Spleen (tissue), 11 donors: ENCODE measurements around the gene USP49. TPM values are rescaled to one million over a fixed set of nuclear protein-coding genes. Genes with fewer than 3 reads are reported as not detected.

Experiments
- DNase-seq: peaks from one replicate; pipeline ENCODE4 v3.0.0-alpha.2; 2020
- H3K27ac ChIP-seq, 8 donors: fragments of 200-600 bp; sonication (generic) in 7 of 8; 1 replicate in 4 of 8; 2 replicates in 4 of 8; pipeline versions ENCODE4 v1.5.0 to v1.8.0; 2016 to 2021; ENCODE audit warnings: inconsistent platforms in 4 of 8, mild to moderate bottlenecking in 4 of 8, moderate library complexity in 1 of 8
- H3K27me3 ChIP-seq, 7 donors: fragments of 200-600 bp; sonication (generic) in 6 of 7; replicated peaks in 1 of 7; 1 replicate in 4 of 7; 2 replicates in 3 of 7; pipeline versions ENCODE4 v1.5.0 to v1.8.0; 2016 to 2021; ENCODE audit warnings: inconsistent platforms in 3 of 7, mild to moderate bottlenecking in 1 of 7
- H3K36me3 ChIP-seq, 6 donors: fragments of 200-600 bp; sonication (generic) in 5 of 6; 1 replicate in 4 of 6; 2 replicates in 2 of 6; pipeline versions ENCODE4 v1.5.0 to v1.8.0; 2016 to 2021; ENCODE audit warnings: inconsistent platforms in 2 of 6
- H3K4me1 ChIP-seq, 6 donors: fragments of 200-600 bp; sonication (generic) in 5 of 6; 1 replicate in 3 of 6; 2 replicates in 3 of 6; pipeline versions ENCODE4 v1.5.0 to v1.8.0; 2016 to 2021; ENCODE audit warnings: inconsistent platforms in 3 of 6
- H3K4me3 ChIP-seq, 8 donors: fragments of 200-600 bp; sonication (generic) in 7 of 8; 1 replicate in 4 of 8; 2 replicates in 4 of 8; pipeline versions ENCODE4 v1.5.0 to v1.8.0; 2016 to 2021; ENCODE audit warnings: inconsistent platforms in 4 of 8, mild to moderate bottlenecking in 4 of 8, moderate library complexity in 2 of 8
- H3K9me3 ChIP-seq, 8 donors: fragments of 200-600 bp; sonication (generic) in 7 of 8; 1 replicate in 4 of 8; 2 replicates in 4 of 8; pipeline versions ENCODE4 v1.5.0 to v1.8.0; 2016 to 2021; ENCODE audit warnings: inconsistent platforms in 4 of 8
- POLR2A ChIP-seq, 3 donors: fragments of 450-650 bp; IDR thresholded peaks; one replicate each; pipeline ENCODE4 v1.5.1; 2017; ENCODE audit warnings: antibody characterized with exemption in 3 of 3, mild to moderate bottlenecking in 1 of 3
- POLR2AphosphoS5 ChIP-seq, 3 donors: sonication (generic); formaldehyde crosslinking; IDR thresholded peaks; one replicate each; pipeline ENCODE4 v1.5.1; 2017; ENCODE audit warnings: antibody characterized with exemption in 3 of 3
- WGBS, 5 donors: extraction: QIAGEN DNeasy Blood & Tissue Kit in 3 of 5; methylation state at CpG; one replicate each; pipeline versions ENCODE4 v1.1.5 to v1.1.7; 2013 to 2018; 5-methylcytosine and 5-hydroxymethylcytosine counted together
- intact Hi-C: fragments of 100-400 bp; cut with DNase I; formaldehyde crosslinking; loops from one replicate; pipeline ENCODE4 v1.15.0; 2023; ENCODE audit warnings: low total_unique reads
- polyA plus RNA-seq, 3 donors: library from polyadenylated mRNA; stranded (reverse); fragments of 200-250 nt; gene quantifications; one replicate each; pipeline ENCODE4 v1.2.1, GENCODE V29; 2013
- small RNA-seq, 4 donors: library from RNA; depleted of rRNA; stranded (forward); fragments of <200 nt; gene quantifications; one replicate each; pipeline ENCODE3, GENCODE V24; 2016
- total RNA-seq, 7 donors: library from RNA; depleted of rRNA in 3 of 7; stranded (reverse); fragments of >200 nt in 3 of 7; fragmentation: NEBNext Ultra II Directional in 4 of 7; extraction: Animal tissue kit (Norgen Biotek cat#: 25700) in 4 of 7; gene quantifications; one replicate each; pipeline versions ENCODE4 v1.1.0 to v1.2.1, GENCODE V29; 2016 to 2021
- TF ChIP-seq, protein P1 (sequence below), 11 experiments: fragments of 200-600 bp in 7 of 11; fragments of 450-650 bp in 4 of 11; sonication (generic) in 4 of 11; IDR thresholded peaks in 8 of 11; conservative IDR thresholded peaks in 3 of 11; 1 replicate in 7 of 11; 2 replicates in 4 of 11; pipeline versions ENCODE4 v1.4.0 to v1.8.0; 2016 to 2021; ENCODE audit warnings: antibody characterized with exemption in 11 of 11, inconsistent platforms in 4 of 11, mild to moderate bottlenecking in 1 of 11
- donor health status: healthy with polysubstance abuse.
- donor health status: DM: no; HTN: no; CAD: no; lungs with moderate emphysema.
- donor health status: DM: no; HTN: no; CAD: no.
- donor health status: Bipolar disorder and iron deficiency.
- donor health status: healthy.
- donor health status: DM: no; HTN: no; CAD: no.
- donor health status: DM: yes; HTN: yes; CAD: no.

The USP49 gene
- total and polyA plus RNA-seq, 10 donors: 0.35 to 6.8 (median 4.2) TPM

DNA sequence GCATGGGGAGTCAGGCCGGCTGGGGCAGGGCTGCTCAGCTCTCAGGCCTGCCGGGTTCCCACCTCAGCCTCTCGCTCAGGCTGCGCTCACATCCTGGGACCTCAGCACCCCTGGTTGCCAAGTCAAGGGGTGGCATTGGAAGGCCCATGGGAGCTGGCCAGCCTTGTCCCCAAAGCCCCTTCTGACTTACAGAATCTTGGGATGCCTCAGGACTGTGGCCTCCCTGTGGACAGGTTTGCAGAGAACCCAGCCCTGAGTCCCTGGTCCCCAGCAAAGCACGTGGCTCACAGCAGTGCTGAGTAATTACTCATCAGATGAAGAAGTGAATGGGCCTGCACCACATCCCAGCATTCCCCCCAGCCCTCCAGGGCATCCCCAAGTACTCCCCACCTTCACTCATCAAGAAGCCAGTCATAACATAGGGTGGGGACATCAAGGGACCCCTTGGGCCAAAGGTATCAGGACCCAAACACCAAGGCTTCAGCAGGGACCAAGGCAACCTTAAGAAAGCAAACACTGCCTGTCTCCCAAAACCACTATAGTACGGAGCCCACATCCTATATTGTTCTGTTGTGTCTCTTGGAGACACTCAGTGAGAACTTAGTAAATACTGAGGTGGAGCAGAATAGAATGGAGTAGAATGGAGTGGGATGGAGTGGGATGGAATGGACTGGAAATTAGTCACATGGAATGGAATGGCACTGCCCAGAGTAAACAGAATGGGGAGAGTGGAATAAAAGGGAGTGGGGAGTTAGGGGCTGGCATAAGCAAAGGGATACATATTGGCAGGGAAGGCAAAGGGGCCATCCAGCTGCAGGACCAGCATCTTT lies 151.6 kb downstream of the USP49 start:
- Histone ChIP-seq H3K4me1 (peaks cover 0 to 8% (median 0%) of the 10 kb centered on the region in 6 donors), H3K4me3 (no peak overlapping the region), H3K36me3 (no peaks in the 10 kb centered on the region), H3K9me3 (no peaks in the 10 kb centered on the region), H3K27ac (no peak overlapping the region), H3K27me3 (no peaks in the 10 kb centered on the region)
- no peak for DNase-seq
- no peak for TF ChIP-seq POLR2A (IDR thresholded peaks at IDR 0.05)
- TF ChIP-seq POLR2AphosphoS5 (IDR thresholded peaks at IDR 0.05): no peak
- TF ChIP-seq, protein P1, sequence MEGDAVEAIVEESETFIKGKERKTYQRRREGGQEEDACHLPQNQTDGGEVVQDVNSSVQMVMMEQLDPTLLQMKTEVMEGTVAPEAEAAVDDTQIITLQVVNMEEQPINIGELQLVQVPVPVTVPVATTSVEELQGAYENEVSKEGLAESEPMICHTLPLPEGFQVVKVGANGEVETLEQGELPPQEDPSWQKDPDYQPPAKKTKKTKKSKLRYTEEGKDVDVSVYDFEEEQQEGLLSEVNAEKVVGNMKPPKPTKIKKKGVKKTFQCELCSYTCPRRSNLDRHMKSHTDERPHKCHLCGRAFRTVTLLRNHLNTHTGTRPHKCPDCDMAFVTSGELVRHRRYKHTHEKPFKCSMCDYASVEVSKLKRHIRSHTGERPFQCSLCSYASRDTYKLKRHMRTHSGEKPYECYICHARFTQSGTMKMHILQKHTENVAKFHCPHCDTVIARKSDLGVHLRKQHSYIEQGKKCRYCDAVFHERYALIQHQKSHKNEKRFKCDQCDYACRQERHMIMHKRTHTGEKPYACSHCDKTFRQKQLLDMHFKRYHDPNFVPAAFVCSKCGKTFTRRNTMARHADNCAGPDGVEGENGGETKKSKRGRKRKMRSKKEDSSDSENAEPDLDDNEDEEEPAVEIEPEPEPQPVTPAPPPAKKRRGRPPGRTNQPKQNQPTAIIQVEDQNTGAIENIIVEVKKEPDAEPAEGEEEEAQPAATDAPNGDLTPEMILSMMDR (IDR thresholded peaks at IDR 0.05 in 8 of 11, conservative IDR thresholded peaks at IDR 0.05 in 3 of 11): no peak
- intact Hi-C loops: no loop called here
- WGBS, 5 donors: 84 to 96% (median 91%) methylated on average over 6 of the region's 6 CpGs

DNA sequence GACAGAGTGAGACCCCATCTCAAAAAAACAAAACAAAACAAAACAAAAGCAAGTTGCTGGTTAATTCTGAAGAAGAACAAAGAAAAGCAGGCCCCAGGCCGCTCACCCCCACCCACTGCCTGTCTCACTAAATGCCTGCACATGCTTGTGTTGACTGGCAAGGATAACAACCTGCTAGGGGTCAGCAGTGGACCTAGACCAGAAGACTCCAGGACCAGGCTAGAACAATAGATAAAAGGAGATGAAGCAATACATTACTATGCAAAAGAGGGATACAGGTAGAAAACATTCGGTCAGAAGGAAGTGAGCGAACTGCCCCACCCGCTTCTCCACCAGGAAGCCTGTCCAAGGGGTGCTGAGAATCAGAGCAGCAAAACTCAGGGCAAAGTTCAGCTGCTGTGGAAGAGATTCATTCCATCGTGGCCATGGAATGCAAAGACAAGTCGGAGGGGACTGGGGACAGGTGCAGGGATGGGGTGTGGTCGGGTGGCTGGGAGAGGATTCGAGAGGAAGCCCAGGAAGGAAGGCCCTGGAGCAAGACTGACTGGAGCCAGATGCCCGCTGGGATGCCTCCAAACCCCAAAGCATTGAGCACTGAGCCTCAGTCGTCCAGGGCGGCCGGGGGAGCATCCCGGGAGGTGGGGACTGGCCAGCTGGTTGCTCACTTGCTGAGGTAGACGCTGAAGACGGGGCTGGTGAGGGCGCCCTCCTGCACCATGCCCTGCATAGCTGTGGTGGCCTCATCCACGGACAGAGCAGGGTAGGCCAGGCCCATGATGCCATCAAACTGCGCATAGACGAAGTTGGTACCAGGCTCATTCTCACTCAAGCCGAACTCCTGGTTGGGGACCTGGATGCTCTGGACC lies 153.3 kb downstream of the USP49 start:
- Histone ChIP-seq H3K9me3 (no peaks in the 10 kb centered on the region), H3K27me3 (no peaks in the 10 kb centered on the region), H3K27ac (no peak overlapping the region), H3K4me3 (no peak overlapping the region), H3K4me1 (peaks cover 0 to 8% (median 0%) of the 10 kb centered on the region in 6 donors), H3K36me3 (no peaks in the 10 kb centered on the region)
- intact Hi-C loops: no loop called here
- TF ChIP-seq POLR2A (IDR thresholded peaks at IDR 0.05) (no peak), POLR2AphosphoS5 (IDR thresholded peaks at IDR 0.05) (no peak)
- TF ChIP-seq, protein P1 (IDR thresholded peaks at IDR 0.05 in 8 of 11, conservative IDR thresholded peaks at IDR 0.05 in 3 of 11): no peak
- peak; percentile 76 for DNase-seq
- whole genome bisulfite sequencing, 5 donors: 77 to 90% (median 87%) methylated on average over 19 to 20 of the region's 20 CpGs

DNA sequence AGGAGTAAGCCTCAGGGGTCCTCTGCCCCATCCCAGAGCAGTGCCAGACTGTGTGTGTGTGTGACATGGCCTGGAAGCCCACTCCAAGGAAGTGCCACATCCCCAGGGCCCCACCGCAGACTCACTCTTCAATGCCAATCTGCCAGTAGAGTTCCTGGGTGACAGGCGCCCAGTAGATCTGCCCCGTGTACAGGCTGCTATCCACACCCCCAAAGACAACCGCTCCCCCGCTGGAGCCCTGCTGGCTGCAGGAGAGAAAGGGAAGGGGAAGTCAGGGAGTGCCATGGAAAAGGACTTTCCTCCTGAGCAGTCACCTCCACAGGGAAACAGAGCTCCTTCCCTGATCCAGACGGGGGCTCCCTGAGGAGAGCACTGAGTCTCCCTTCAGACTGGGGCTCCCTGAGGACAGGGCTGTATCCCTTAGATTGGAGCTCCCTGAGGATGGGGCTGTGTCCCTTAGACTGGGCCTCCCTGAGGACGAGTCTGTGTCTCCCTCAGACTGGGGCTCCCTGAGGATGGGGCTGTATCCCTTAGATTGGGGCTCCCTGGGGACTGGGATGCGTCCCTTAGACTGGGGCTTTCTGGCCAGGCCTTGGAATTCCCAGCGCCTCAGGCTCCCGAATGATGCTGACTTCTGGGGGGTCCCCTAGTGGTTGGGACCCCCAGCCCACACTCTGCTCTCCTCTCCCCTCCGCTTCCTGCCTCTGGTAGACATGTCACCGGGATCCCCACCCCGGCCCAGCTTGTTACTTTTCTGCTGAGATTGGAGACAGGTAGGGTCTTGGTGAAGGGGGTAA lies 154.6 kb downstream of the USP49 start:
- H3K27ac ChIP-seq: no peak overlapping the region
- WGBS, 5 donors: 71 to 92% (median 81%) methylated on average over 8 to 13 of the region's 13 CpGs
- H3K27me3 ChIP-seq: no peaks in the 10 kb centered on the region
- TF ChIP-seq POLR2A (IDR thresholded peaks at IDR 0.05) (no peak), POLR2AphosphoS5 (IDR thresholded peaks at IDR 0.05) (no peak)
- TF ChIP-seq, protein P1 (IDR thresholded peaks at IDR 0.05 in 8 of 11, conservative IDR thresholded peaks at IDR 0.05 in 3 of 11): no peak
- no peak overlapping the region for H3K4me3 ChIP-seq
- H3K9me3 ChIP-seq: no peaks in the 10 kb centered on the region
- intact Hi-C loops: no loop called here
- no peaks in the 10 kb centered on the region for H3K36me3 ChIP-seq
- peaks cover 0 to 16% (median 6%) of the 10 kb centered on the region in 6 donors for H3K4me1 ChIP-seq
- DNase-seq: no peak

Small RNA genes lying within 50 kb of the gene (small RNA-seq; reads per million reads assigned to genes)
- gene AL365205.2 (0 reads per million in 4 donors), gene AL365205.3 (0 reads per million in 4 donors), gene RF00019 (0 reads per million in 4 donors), gene RF00393 (0 reads per million in 4 donors)

Other genes starting within 250 kb of the USP49 start
- gene TFEB, start 159.8 kb downstream of the USP49 start, total RNA-seq: 10 to 100 TPM; 55.9 to 80.8 (median 75.3) TPM
- 100 to 1,000 TPM in 1 of 3 donors, 10 to 100 TPM in 2; 83.5 to 150 (median 97.4) TPM for gene TFEB, start 159.8 kb downstream of the USP49 start, polyA plus RNA-seq
- gene PGC, start 148.0 kb downstream of the USP49 start, total RNA-seq: not detected
- gene PGC, start 148.0 kb downstream of the USP49 start, polyA plus RNA-seq: under 1 TPM; 0.26 to 0.74 (median 0.48) TPM
- 1 to 10 TPM; 3.7 to 7.3 (median 6.3) TPM for gene FRS3, start 115.5 kb downstream of the USP49 start, total RNA-seq
- gene FRS3, start 115.5 kb downstream of the USP49 start, polyA plus RNA-seq: 1 to 10 TPM; 2.6 to 6.2 (median 4.8) TPM
- 10 to 100 TPM in 5 of 7 donors, 1 to 10 TPM in 2; 5.4 to 32.8 (median 14.2) TPM for gene PRICKLE4, start 114.6 kb downstream of the USP49 start, total RNA-seq
- gene PRICKLE4, start 114.6 kb downstream of the USP49 start, polyA plus RNA-seq: 1 to 10 TPM in 1 of 3 donors, under 1 TPM in 2; 0.41 to 5.3 (median 0.61) TPM
- 100 to 1,000 TPM; 110 to 152 (median 135) TPM for gene TOMM6, start 107.7 kb downstream of the USP49 start, total RNA-seq
- gene TOMM6, start 107.7 kb downstream of the USP49 start, polyA plus RNA-seq: 100 to 1,000 TPM; 376 to 439 (median 430) TPM
- gene MED20, start 25.8 kb upstream of the USP49 start, total RNA-seq: 10 to 100 TPM; 11.3 to 21.5 (median 15.9) TPM
- 1 to 10 TPM; 5.3 to 8.6 (median 6.4) TPM for gene MED20, start 25.8 kb upstream of the USP49 start, polyA plus RNA-seq
- 10 to 100 TPM in 4 of 7 donors, 1 to 10 TPM in 3; 5.9 to 19.7 (median 11.3) TPM for gene BYSL, start 26.1 kb upstream of the USP49 start, total RNA-seq
- gene BYSL, start 26.1 kb upstream of the USP49 start, polyA plus RNA-seq: 10 to 100 TPM in 1 of 3 donors, 1 to 10 TPM in 2; 7.6 to 11.5 (median 8.8) TPM
- gene CCND3, start 46.4 kb upstream of the USP49 start, total RNA-seq: 100 to 1,000 TPM; 124 to 531 (median 334) TPM
- 100 to 1,000 TPM; 115 to 209 (median 202) TPM for gene CCND3, start 46.4 kb upstream of the USP49 start, polyA plus RNA-seq
- 10 to 100 TPM; 32.1 to 56.3 (median 38.8) TPM for gene TAF8, start 155.1 kb upstream of the USP49 start, total RNA-seq
- gene TAF8, start 155.1 kb upstream of the USP49 start, polyA plus RNA-seq: 10 to 100 TPM in 1 of 3 donors, 1 to 10 TPM in 2; 8.2 to 12.5 (median 8.8) TPM
- gene C6orf132, start 247.2 kb upstream of the USP49 start, total RNA-seq: under 1 TPM in 4 of 7 donors, not detected in 3; 0.05 to 0.27 (median 0.19) TPM
- under 1 TPM; 0.11 to 0.17 (median 0.13) TPM for gene C6orf132, start 247.2 kb upstream of the USP49 start, polyA plus RNA-seq